GM20431 (cell line): ENCODE results near the gene UBE2K.
"Not testable (repeated sequence)": the region's sequence is repeated elsewhere in the genome, so short reads cannot be mapped to it uniquely, and the experiment has no call there.

Source experiments
- in situ Hi-C: fragments of 300-500 bp; cut with MseI, MboI; formaldehyde crosslinking; loops from one replicate; pipeline ENCODE4 v1.15.0; 2020; ENCODE audit warnings: low sequenced_read_pairs; ENCODE audit not compliant: unreplicated experiment

The UBE2K gene

DNA sequence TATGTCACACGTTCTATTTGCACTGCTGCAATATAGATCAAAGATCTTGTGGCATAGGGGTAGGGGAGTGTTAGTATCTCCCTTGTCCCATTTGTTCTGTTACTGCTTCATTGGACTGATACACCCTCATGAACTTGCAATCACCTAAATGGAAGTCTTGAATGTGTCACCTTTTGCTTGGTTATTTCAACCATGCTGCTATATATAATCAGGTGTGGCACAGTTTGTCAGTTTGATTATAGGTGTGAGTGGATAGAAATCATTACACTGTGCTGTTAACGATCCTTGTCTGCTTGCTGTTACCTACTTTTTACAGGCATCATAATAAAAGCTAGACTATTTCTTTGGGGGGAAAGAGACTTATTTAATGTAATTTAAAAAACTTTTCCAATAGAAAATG lies 84.1 kb downstream of the UBE2K start:
- in situ Hi-C loops = not testable (repeated sequence)

DNA sequence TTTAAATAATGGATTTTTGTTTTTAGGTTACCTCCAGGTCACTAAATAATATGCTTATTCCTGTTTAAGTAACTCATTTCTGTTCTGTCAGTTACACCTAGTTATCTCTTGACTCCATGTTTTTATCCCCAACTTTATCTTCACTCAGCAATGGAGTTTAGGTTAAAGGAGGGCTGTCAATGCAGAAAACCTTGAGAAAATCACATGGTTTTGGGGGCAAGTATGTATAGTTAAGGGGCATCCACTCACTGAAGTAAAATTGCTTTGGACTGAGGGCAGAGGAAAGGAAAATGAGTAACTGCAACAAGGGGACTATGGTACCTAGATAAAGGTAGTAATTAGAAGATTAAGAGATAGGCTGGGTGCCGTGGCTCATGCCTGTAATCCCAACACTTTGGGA lies 87.1 kb downstream of the UBE2K start:
- in situ Hi-C loops = no loop called here

DNA sequence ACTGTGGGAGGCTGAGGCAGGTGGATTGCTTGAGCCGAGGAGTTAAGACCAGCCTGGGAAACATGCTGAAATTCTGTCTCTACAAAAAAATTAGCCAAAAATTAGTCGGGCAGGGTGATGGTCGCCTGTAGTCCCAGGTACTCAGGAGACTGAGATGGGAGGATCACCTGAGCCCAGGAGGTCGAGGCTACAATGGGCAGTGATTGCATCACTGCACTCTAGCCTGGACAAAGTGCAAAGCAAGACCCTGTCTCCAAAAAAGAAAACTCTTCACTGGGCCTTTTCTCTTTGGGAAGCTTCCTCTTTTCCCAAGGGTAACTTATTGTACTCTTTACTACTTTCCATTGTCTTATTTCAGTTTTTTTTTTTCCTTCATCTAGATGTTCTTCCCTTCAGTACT lies 88.9 kb downstream of the UBE2K start:
- in situ Hi-C loops = no loop called here

GRCh38 chr4:39792128-39792527 lies 94.2 kb downstream of the UBE2K start:
- in situ Hi-C loops = no loop called here

DNA sequence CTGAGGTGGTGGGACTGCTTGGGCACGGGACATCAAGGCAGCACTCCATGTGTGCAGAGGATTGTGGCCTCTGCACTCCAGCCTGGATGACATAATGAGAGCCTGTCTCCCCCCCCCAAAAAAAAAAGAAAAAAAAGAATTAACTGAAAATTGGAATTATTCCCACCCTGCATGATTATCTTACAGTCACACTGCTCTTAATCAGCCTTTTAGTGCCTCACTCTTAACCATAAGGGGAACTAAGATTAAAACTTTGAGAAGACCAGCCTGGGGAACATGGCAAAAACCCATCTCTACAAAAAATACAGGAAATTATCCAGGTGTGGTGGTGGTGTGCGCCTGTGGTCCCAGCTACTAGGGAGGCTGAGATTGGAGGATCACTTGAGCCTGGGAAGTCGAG lies 94.6 kb downstream of the UBE2K start:
- in situ Hi-C loops = no loop called here

DNA sequence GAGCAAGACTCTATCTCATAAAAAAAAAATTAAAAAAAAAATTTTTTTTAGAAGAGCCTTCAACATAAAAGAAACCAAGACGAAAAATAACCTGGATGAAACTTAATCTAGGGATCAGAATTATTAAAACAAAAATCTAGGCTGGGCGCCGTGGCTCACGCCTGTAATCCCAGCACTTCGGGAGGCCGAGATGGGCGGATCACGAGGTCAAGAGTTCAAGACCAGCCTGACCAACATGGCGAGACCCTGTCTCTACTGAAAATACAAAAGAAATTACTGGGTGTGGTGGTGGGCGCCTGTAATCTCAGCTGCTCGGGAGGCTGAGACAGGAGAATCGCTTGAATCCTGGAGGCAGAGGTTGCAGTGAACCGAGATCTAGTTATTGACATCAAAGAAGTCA lies 95.0 kb downstream of the UBE2K start:
- in situ Hi-C loops = not testable (repeated sequence)

GRCh38 chr4:39802005-39802404 lies 104.1 kb downstream of the UBE2K start:
- in situ Hi-C loops = no loop called here

- in situ Hi-C loops = no loop called here
Measured at GRCh38 chr4:39808231-39808749, 110.4 kb downstream of the UBE2K start.

DNA sequence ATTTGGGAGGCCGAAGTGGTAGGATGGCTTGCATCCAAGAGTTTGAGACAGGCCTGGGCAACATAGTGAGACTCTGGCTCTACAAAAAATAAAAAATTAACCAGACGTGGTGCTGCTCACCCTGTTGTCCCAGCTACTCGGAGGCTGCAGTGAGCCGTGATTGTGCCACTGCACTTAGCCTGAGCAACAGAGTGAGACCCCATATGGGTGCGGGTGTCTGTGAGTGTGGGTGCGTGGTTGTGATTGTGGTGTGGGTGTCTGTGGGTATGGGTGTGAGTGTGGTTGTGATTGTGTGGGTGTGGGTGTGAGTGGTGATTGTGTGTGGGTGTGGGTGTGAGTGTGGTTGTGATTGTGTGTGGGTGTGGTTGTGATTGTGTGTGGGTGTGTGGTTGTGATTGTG lies 114.6 kb downstream of the UBE2K start:
- in situ Hi-C loops = no loop called here

- in situ Hi-C loops = not testable (repeated sequence)
Measured at GRCh38 chr4:39813033-39813432, 115.1 kb downstream of the UBE2K start.

DNA sequence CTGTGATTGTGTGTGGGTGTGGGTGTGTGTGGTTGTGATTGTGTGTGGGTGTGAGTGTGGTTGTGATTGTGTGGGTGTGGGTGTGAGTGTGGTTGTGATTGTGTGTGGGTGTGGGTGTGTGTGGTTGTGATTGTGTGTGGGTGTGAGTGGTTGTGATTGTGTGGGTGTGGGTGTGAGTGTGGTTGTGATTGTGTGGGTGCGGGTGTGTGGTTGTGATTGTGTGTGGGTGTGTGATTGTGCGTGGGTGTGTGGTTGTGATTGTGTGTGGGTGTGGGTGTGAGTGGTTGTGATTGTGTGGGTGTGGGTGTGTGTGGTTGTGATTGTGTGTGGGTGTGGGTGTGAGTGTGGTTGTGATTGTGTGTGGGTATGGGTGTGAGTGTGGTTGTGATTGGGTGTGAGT lies 115.8 kb downstream of the UBE2K start:
- in situ Hi-C loops = not testable (repeated sequence)

- in situ Hi-C loops = no loop called here
Measured at GRCh38 chr4:39814403-39815185, 116.7 kb downstream of the UBE2K start.

DNA sequence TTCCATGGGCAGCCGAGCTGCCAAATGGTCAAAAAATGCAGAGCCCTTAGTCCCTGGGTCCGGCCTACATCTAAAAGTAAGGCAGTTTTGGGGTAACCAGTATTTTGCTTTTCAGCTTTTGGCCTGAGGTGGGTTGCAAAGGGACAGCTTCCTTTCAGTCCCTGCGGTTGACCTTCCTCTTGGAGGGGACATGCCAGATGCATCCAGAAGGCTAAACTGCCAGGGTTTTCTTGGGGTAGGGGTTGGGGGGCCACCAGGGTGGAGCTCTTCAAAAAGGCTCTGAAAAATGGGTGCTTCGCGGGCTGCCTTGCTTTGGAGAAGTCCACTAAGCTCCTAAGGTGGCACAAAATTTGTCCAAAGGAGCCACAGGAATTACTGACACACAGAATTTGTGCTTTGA lies 120.7 kb downstream of the UBE2K start:
- in situ Hi-C loops = no loop called here

GRCh38 chr4:39820186-39820585 lies 122.2 kb downstream of the UBE2K start:
- in situ Hi-C loops = no loop called here

GRCh38 chr4:39821951-39822350 lies 124.0 kb downstream of the UBE2K start:
- in situ Hi-C loops = no loop called here

GRCh38 chr4:39822662-39823061 lies 124.7 kb downstream of the UBE2K start:
- in situ Hi-C loops = no loop called here

GRCh38 chr4:39823191-39823590 lies 125.3 kb downstream of the UBE2K start:
- in situ Hi-C loops = no loop called here

DNA sequence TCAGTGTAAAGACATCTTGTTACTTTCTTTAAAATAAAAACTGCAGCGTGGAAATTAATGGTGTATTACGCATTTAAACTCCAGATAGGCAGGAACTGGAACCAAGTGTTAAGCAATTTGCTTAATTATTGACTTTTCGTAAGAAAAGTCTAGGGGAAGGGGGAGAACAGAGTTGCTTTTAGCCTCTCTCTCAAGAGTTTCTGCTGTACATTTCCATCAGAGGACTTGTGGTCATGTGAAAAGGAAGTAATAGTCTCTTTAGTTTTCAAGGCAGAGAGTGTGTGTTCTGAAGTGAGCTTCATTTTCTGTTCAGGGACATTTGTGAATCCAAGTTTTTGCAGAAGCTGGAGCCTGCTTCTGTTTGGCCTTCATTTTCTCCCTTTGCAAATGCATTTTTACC lies 127.2 kb downstream of the UBE2K start:
- in situ Hi-C loops = no loop called here

DNA sequence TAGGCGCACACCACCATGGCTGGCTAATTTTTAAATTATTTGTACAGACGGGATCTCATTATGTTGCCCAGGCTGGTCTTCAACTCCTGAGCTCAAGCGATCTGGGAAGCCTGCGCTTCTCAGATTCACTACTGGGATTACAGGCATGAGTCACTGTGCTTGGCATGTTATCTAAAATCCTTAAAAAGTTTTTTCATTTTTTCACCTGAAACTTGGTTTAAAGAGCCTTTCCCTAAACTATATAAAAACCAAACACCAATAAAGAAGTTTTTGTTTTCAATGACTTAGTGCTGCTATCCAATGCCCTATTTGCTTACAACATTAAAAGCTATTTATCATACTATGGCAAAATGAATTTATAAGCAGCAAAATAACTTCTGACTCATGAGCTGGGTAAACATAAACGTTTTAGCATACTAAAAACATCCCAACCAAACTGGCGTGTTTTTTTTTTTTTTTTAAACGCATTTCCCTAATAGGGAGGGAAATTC lies 127.8 kb downstream of the UBE2K start:
- in situ Hi-C loops = no loop called here
